ENCODE results near the gene MED28.
A peak's percentile ranks its signal among the peaks of the same experiment; 100 is the strongest.
"Not testable (repeated sequence)": the region's sequence is repeated elsewhere in the genome, so short reads cannot be mapped to it uniquely, and the experiment has no call there.

Gene MED28

GRCh38 chr4:17618926-17619325 is 4.5 kb downstream of the MED28 start:
- no peak for DNase-seq

DNA sequence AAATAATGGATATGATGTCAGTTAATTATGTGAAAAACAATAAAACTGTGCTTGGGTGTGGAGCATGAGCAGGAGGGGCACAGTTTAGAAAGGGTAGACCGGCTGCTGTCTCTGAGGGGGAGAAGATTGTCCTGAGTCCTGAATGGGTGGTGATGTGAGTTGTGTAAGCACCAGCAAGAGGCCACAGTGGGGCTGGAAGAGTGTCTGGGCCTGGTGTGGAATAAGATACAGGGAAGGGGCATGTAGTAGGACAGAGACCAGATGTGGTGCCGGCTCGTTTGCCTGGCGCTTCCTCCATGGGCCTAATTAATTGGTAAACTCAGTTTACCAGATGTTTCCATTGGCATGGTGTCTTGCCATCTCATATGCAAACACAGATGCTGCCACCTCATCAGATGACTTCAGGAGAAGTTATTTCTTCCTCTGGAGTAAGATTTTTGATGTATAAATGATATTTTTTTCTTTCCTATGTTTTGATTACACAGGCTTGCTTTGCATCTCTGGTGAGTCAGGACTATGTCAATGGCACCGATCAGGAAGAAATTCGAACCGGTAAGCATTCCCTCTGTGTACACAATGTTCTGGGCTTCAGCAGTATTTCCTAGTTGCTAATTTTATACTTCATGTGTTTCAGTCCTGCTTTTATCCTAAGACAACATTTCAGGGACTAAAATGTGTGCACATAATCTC is 5.1 kb downstream of the MED28 start:
- DNase-seq, result no peak

- DNase-seq, result peak; percentile 55
Observed at GRCh38 chr4:17623451-17624001, 9.1 kb downstream of the MED28 start.

- no peak for DNase-seq
Observed at GRCh38 chr4:17624821-17625220, 10.4 kb downstream of the MED28 start.

DNA sequence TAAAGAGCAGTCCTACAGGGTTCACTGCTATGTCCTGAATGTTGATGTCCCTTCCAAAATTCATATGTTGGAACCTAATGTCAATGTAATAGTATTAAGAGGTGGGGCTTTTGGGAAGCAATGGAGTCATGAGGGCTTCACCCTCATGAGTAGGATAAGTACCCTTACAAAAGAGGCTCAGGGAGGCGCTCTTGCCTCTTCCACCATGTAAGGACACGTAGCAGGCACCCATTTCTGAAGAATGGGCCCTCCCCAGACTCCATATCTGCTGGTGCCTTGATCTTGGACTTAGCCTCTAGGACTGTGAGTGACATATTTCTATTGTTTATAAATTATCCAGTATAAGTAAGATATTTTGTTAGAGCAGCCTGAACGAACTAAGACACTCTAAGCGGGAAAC is 15.8 kb downstream of the MED28 start:
- no peak for DNase-seq

DNA sequence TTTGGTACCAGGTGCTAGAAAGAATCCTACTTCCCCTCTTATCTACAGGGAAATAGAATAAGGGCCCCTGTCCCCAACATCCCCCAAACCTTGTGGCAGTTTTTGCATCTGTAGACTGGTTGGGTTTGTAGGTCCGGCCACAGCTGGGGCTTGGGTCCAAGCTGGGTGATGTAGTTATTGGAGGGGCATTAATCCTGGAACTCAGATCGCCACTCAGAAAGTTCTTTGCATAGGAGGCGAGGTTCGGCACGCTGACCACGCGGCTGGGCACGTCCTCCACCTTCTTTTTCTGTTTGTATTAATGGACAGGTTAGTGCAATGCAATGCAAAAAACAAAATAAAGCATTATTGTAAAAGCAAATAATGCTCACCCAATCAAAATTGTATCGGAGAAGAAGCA is 19.2 kb downstream of the MED28 start:
- no peak for DNase-seq

DNA sequence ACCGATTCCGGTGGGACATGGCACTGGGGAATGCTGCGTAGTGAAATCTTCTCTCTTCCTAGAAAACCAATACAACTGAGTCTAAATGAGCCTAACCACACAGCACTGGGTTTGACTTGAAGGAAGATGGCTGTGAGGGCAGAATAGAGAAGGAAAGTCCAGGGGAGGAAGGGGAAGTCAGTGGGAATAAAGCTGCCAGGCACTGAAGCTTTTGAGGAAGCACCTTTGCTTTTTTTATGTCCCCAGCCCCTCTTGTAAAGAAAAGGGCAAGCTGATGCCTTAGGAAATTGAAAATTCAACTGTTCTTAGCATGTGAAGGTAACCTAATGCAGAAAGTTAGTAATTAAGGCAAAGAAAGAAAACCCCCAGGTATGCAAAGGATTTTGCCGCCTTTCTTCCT is 20.6 kb downstream of the MED28 start:
- no peak for DNase-seq

DNA sequence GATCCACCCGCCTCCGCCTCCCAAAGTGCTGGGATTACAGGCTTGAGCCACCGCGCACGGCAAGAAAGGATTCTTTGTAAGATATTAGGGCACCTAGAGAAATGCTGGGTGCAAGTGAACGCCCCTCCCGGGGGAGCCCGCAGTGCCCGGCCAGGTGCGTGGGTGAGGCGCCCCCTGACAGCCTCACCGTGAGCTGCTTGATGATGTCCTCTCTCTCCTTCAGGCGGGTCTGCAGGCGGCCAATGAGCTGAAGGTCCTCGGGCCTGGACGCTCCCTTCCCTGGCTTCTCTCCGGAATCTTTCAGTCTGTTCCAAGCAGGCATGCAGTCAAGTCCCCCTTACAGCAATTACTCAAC is 21.9 kb downstream of the MED28 start:
- no peak for DNase-seq

DNA sequence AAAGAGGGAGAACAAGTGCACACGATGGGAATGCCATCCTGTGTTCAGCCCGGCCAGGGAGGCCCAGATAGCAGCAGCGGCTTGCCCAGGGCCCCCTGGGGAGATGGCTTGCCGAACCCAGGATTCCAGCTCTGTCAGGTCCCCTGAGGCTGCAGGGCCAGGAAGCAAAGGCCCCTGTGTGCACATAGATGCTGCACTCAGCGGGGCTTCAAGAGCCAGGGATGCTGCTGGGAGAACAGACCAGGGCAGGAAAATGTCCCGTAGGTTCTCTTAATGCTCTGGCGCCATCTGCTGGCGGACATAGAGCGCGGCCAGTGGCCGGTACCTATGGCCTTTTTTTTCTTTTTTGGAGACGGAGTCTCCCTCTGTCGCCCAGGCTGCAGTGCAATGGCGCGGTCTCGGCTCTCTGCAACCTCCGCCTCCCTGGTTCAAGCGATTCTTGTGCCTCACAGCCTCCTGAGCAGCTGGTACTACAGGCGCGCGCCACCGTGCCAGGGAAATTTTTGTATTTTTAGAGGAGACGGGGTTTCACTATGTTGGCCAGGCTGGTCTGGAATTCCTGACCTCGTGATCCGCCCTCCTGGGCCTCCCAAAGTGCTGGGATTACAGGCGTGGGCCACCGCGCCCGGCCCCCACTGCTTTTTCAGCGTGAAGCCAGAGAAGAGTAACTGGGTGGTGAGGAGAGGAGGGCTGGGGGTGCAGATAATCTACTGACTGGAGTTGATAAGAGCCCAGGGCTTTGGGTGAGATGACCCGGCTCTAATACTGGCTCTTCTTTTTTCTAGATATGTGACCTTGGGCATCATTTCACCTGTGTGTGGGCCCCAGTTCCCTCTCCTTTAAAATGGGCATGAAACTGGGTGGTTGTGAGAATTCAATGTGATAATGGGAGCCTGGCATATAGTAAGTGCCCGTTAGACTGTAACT is 22.5 kb downstream of the MED28 start:
- DNase-seq, result peak; percentile 65

- no peak for DNase-seq
Observed at GRCh38 chr4:17639136-17639535, 24.7 kb downstream of the MED28 start.

DNA sequence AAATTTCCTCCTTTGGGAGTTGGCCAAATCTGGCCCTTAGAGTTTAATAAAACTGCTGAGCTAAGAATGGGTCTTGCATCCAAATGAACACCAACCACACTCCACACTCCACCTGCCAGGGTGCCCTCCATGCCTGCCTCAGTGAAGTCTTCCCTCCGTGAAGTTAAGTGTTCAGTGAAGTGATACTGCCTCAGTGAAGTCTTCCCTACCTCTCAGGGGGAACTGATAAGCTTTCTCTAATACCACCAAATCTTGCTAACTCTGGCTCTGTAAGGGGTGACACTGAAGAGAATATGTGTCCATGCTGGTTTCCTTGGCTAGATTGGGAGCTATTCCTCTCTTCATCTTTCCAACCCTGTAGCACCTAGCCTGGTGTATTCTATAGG is 27.9 kb downstream of the MED28 start:
- DNase-seq, result no peak

- DNase-seq, result no peak
Observed at GRCh38 chr4:17646693-17647092, 32.3 kb downstream of the MED28 start.

GRCh38 chr4:17647176-17647806 is 32.9 kb downstream of the MED28 start:
- DNase-seq, result no peak

DNA sequence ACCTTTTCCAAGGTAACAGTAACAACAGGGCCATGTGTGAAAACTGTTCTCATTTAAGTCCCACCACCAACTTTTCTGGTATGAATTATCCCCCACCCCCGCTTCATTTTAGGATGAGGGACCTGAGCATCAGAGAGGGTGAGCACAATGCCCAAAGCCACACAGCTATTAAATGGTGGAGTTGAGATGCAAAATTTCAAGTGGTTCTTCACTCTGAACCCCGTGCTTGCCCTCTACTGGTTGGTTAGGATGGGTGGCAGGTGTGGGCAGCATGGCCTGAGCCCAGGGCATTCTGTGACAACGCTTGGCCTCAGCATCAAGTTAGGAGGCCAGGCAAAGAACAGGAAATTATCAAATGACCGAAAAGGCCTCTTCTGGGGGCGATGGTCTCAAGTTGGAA is 33.5 kb downstream of the MED28 start:
- no peak for DNase-seq

DNA sequence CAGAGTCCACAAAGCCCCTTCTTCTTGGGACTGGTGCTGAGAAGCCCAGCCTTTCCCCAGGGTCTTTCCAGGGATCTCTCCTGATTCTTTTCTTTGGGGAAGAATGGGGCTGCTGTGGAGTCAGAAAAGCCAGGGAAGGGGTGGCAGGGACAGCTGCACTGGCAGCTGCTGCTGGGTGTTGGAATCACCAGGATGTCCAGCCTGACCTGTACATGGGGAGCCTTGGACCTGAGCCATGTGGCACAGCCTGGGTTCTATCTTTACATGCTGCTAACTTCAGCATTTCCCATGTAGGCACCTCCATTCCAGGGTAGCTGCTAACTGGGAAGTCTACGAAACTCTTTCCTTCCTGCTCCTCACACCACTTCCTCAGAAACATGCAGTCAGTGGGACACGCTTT is 36.0 kb downstream of the MED28 start:
- DNase-seq, result no peak

GRCh38 chr4:17654701-17655100 is 40.3 kb downstream of the MED28 start:
- DNase-seq, result no peak

GRCh38 chr4:17657090-17657489 is 42.6 kb downstream of the MED28 start:
- no peak for DNase-seq

- DNase-seq, result no peak
Observed at GRCh38 chr4:17657849-17658248, 43.4 kb downstream of the MED28 start.

DNA sequence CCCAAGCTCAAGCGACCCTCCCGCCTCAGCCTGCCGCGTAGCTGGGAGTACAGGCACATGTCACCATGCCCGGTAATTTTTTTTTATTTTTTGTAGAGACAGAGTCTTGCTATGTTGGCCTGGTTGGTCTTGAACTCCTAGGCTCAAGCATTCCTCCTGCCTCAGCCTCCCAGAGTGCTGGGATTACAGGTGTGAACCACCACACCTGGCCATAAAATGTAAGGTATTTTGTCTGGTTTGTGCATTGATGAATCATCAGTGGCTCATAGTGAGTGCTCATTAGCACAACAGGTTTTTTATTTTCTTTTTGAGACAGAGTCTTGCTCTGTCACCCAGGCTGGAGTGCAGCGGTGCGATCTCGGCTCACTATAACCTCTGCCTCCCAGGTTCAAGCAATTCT is 44.8 kb downstream of the MED28 start:
- DNase-seq, result not testable (repeated sequence)

GRCh38 chr4:17662694-17663093 is 48.3 kb downstream of the MED28 start:
- DNase-seq, result peak; percentile 35

DNA sequence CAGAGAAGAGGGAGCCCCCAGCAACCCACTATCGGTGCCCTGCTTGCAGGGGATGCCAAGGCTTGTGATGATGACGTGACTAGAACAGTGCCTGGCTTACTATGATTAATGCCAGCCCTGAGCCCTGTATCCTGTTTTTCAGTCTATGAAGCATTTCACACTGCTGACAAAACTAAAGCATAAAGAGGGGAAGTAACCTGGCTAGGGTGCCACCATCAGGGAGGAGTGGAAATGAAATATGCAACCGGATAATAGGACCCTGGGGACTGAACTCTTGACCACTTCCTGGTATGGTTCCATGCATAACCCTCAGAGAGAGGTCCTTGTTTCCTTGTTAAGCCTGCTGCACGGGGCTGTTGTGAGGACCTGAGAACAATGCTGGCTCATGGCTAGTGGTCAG is 50.3 kb downstream of the MED28 start:
- no peak for DNase-seq

DNA sequence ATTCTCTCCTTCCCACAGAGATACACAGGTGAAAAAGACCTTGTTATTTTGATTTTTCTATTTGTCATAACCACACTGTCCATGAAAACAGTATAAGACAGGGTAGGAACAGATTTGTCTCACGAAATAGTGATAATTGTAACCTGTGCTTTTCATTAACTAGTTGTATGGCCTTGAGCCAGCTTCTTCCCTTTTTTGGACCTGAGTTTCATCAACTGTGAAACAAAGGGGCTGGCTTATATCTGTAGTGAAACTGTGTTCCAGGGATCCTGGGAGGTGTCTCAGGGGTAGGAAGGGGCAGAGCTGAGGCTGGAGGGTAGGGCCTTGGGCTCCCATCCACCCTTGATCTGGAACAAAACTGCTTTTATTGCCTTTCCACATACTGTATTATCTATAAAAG is 50.9 kb downstream of the MED28 start:
- no peak for DNase-seq

DNA sequence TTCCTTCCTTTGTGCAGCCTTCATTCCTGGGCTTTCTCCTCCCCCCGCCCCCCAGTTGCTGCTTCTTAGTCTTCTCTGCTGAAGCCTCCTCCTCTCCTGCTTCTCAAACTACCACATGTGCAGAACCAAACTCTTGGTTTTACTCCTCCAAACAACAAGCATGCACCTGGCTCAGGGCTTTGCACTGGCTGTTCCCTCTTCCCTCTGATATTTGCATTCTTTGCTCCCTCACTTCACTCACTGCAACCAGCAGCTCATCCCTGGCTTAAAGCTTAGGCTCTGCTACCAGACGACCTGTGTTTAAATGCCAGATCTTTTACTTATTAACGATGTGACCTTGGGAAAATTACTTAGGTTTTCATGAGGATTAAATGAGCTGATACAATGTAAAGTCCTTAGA is 51.4 kb downstream of the MED28 start:
- DNase-seq, result no peak

Measured in fibroblast of skin of abdomen (primary cell).